Panc1 (cell line): ENCODE data around the gene KRT86.

Experiments used
- POLR2AphosphoS5 ChIP-seq: IDR thresholded peaks from 2 replicates; pipeline ENCODE4 v1.6.1; 2012; ENCODE audit warnings: mild to moderate bottlenecking, low read depth, low read length, moderate library complexity
- TF ChIP-seq, protein P1 (sequence below): fragments of 450-650 bp; IDR thresholded peaks from 2 replicates; pipeline ENCODE4 v1.5.1; 2017; ENCODE audit warnings: mild to moderate bottlenecking
- TF ChIP-seq, protein P2 (sequence below), 2 experiments: IDR thresholded peaks; 2 replicates each; pipeline ENCODE4 v1.6.1; 2011 to 2012; ENCODE audit warnings: low read depth in 2 of 2, control low read depth in 1 of 2, low read length in 1 of 2, mild to moderate bottlenecking in 1 of 2, moderate library complexity in 1 of 2; ENCODE audit not compliant: insufficient read depth in 1 of 2

DNA sequence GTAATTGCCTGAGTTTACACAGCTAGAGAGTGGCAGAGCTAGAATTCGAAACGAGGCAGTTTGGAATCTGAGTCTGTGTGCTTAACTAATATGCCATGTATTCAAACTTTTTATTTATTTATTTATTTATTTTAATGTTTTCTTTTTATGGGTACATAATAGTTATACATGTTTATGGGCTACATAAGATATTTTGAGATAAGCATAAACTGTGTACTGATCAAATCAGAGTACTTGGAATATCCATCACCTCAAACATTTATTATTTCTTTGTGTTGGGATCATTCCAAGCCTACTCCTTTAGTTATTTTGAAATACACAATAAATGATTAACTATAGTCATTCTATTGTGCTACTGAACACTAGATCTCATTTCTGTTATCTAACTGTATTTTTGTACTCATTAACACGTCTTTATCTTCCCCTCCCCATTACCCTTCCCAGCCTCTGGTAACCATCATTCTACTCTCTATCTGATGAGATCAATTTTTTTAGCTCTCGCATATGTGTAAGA lies 24.3 kb downstream of the KRT86 start:
- TF ChIP-seq, protein P1, sequence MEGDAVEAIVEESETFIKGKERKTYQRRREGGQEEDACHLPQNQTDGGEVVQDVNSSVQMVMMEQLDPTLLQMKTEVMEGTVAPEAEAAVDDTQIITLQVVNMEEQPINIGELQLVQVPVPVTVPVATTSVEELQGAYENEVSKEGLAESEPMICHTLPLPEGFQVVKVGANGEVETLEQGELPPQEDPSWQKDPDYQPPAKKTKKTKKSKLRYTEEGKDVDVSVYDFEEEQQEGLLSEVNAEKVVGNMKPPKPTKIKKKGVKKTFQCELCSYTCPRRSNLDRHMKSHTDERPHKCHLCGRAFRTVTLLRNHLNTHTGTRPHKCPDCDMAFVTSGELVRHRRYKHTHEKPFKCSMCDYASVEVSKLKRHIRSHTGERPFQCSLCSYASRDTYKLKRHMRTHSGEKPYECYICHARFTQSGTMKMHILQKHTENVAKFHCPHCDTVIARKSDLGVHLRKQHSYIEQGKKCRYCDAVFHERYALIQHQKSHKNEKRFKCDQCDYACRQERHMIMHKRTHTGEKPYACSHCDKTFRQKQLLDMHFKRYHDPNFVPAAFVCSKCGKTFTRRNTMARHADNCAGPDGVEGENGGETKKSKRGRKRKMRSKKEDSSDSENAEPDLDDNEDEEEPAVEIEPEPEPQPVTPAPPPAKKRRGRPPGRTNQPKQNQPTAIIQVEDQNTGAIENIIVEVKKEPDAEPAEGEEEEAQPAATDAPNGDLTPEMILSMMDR = no peak
- TF ChIP-seq, protein P2, sequence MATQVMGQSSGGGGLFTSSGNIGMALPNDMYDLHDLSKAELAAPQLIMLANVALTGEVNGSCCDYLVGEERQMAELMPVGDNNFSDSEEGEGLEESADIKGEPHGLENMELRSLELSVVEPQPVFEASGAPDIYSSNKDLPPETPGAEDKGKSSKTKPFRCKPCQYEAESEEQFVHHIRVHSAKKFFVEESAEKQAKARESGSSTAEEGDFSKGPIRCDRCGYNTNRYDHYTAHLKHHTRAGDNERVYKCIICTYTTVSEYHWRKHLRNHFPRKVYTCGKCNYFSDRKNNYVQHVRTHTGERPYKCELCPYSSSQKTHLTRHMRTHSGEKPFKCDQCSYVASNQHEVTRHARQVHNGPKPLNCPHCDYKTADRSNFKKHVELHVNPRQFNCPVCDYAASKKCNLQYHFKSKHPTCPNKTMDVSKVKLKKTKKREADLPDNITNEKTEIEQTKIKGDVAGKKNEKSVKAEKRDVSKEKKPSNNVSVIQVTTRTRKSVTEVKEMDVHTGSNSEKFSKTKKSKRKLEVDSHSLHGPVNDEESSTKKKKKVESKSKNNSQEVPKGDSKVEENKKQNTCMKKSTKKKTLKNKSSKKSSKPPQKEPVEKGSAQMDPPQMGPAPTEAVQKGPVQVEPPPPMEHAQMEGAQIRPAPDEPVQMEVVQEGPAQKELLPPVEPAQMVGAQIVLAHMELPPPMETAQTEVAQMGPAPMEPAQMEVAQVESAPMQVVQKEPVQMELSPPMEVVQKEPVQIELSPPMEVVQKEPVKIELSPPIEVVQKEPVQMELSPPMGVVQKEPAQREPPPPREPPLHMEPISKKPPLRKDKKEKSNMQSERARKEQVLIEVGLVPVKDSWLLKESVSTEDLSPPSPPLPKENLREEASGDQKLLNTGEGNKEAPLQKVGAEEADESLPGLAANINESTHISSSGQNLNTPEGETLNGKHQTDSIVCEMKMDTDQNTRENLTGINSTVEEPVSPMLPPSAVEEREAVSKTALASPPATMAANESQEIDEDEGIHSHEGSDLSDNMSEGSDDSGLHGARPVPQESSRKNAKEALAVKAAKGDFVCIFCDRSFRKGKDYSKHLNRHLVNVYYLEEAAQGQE (IDR thresholded peaks at IDR 0.05; ENCODE audit: insufficient read depth in 1 of 2, low read depth in 2 of 2, low read length in 1 of 2) = no peak
- TF ChIP-seq POLR2AphosphoS5 = no peak
